K562 (cell line): ENCODE results near the gene MAN1B1. TPM values are rescaled to one million over a fixed set of nuclear protein-coding genes. Genes with fewer than 3 reads are reported as not detected.

Experiments used
- E2F5 ChIP-seq: sonication (generic); formaldehyde crosslinking; IDR thresholded peaks from 2 replicates; pipeline ENCODE4 v1.8.0; 2022; ENCODE audit warnings: mild to moderate bottlenecking, missing genetic modification reagents
- IRF9 ChIP-seq: fragments of 450-650 bp; IDR thresholded peaks from 2 replicates; pipeline ENCODE4 v1.6.1; 2016; ENCODE audit warnings: missing biosample characterization, missing genetic modification characterization
- PHF21A ChIP-seq: fragments of 450-650 bp; IDR thresholded peaks from 2 replicates; pipeline ENCODE4 v1.6.1; 2017; ENCODE audit warnings: low read depth, borderline replicate concordance
- THAP12 ChIP-seq: fragments of 250-450 bp; sonication (Bioruptor Pico); IDR thresholded peaks from 2 replicates; pipeline ENCODE4 v1.9.0; 2021; ENCODE audit warnings: mild to moderate bottlenecking, inconsistent platforms
- TSHZ1 ChIP-seq: fragments of 250-450 bp; sonication (Bioruptor Pico); IDR thresholded peaks from 2 replicates; pipeline ENCODE4 v1.4.0; 2020; ENCODE audit warnings: mild to moderate bottlenecking, moderate library complexity
- ZNF318 ChIP-seq, 2 experiments: fragments of 450-650 bp; IDR thresholded peaks; 2 replicates each; pipeline ENCODE4 v1.6.1; 2016; ENCODE audit warnings: mild to moderate bottlenecking in 2 of 2, borderline replicate concordance in 1 of 2, low read depth in 1 of 2, moderate library complexity in 1 of 2
- polyA plus RNA-seq, 8 experiments: library from polyadenylated mRNA; depleted of rRNA in 4 of 8; stranded (reverse) in 5 of 8; unstranded in 3 of 8; fragments of >200 nt; fragmentation: Nextera tagmentation in 2 of 8; fragmentation: Illumina TruSeq in 1 of 8; extraction: Ambion mirVana in 2 of 8; extraction: Trizol in 1 of 8; gene quantifications; 2 replicates each; pipeline versions ENCODE4 v1.2.1 to v1.2.3, GENCODE V29; 2011 to 2014; ENCODE audit warnings: inconsistent platforms in 1 of 8, missing spikeins in 1 of 8
- total RNA-seq, 7 experiments: library from RNA; depleted of rRNA in 6 of 7; stranded (reverse); fragments of >200 nt in 6 of 7; fragmentation: Illumina TruSeq in 2 of 7; extraction: Trizol in 2 of 7; gene quantifications; 2 replicates each; pipeline versions ENCODE4 v1.2.1 to v1.2.3, GENCODE V29; 2011 to 2021; ENCODE audit warnings: low replicate concordance in 1 of 7

The MAN1B1 gene
- total and polyA plus RNA-seq, 9 of the 15 experiments (the other 6 are each of a cell fraction or from before 2014, with no cell fraction given): 0.55 to 36.6 (median 27.3) TPM

GRCh38 chr9:137070201-137070905, 16.4 kb upstream of the MAN1B1 start, which contains the start of gene SAPCD2 (continued):
- TF ChIP-seq TSHZ1 (no peak), PHF21A (peak; percentile 98), THAP12 (CRISPR knock-in tag) (peak; percentile 67), IRF9 (tag) (no peak), ZNF318 (IDR thresholded peaks at IDR 0.05; ENCODE audit: borderline replicate concordance in 1 of 2, low read depth in 1 of 2) (no peak), E2F5 (CRISPR knock-in tag) (no peak)
